DOHH2 (cell line): Measurements from ENCODE around the gene RCN2.

ENCODE experiments used
- H3F3A ChIP-seq: fragments of 200-600 bp; sonication (generic), shearing (Covaris generic); 2 replicates; pipeline ENCODE4 v1.6.0; 2016; ENCODE audit warnings: antibody characterized with exemption, mild to moderate bottlenecking; ENCODE audit not compliant: control insufficient read depth, insufficient read depth
- H3K27ac ChIP-seq: fragments of 200-600 bp; sonication (generic); 2 replicates; pipeline ENCODE4 v1.5.1; 2014; ENCODE audit warnings: low read depth, mild to moderate bottlenecking, low read length, moderate library complexity
- H3K27me3 ChIP-seq: fragments of 200-600 bp; sonication (generic); 2 replicates; pipeline ENCODE4 v1.6.1; 2014; ENCODE audit warnings: mild to moderate bottlenecking, low read length, mixed read lengths; ENCODE audit not compliant: control insufficient read depth
- H3K36me3 ChIP-seq: fragments of 200-600 bp; sonication (generic); 2 replicates; pipeline ENCODE4 v1.6.1; 2014; ENCODE audit warnings: mild to moderate bottlenecking, low read length, moderate library complexity, mixed read lengths; ENCODE audit not compliant: control insufficient read depth
- H3K4me1 ChIP-seq: fragments of 200-600 bp; sonication (generic); 2 replicates; pipeline ENCODE4 v1.6.1; 2014; ENCODE audit warnings: mild to moderate bottlenecking, low read length, mixed read lengths; ENCODE audit not compliant: control insufficient read depth
- H3K4me2 ChIP-seq: fragments of 200-600 bp; sonication (generic); 2 replicates; pipeline ENCODE4 v1.6.0; 2014; ENCODE audit warnings: mild to moderate bottlenecking, low read length, moderate library complexity
- H3K4me3 ChIP-seq: fragments of 200-600 bp; sonication (generic); 2 replicates; pipeline ENCODE4 v1.5.1; 2014; ENCODE audit warnings: mild to moderate bottlenecking, low read length, mixed read lengths
- H3K79me2 ChIP-seq: fragments of 200-600 bp; sonication (generic); 2 replicates; pipeline ENCODE4 v1.6.1; 2014; ENCODE audit warnings: mild to moderate bottlenecking, low read length, mixed read lengths; ENCODE audit not compliant: control insufficient read depth
- H3K9me2 ChIP-seq: fragments of 200-600 bp; sonication (generic); replicated peaks from 2 replicates; pipeline ENCODE4 v1.6.1; 2014; ENCODE audit warnings: mild to moderate bottlenecking, low read length, mixed read lengths; ENCODE audit not compliant: control insufficient read depth
- H3K9me3 ChIP-seq: fragments of 200-600 bp; sonication (generic); 2 replicates; pipeline ENCODE4 v1.6.1; 2014; ENCODE audit warnings: antibody characterized with exemption, low read length, mixed read lengths; ENCODE audit not compliant: control insufficient read depth, insufficient read depth
- H4K20me1 ChIP-seq: fragments of 200-600 bp; sonication (generic); 2 replicates; pipeline ENCODE4 v1.6.0; 2014; ENCODE audit warnings: low read depth, mild to moderate bottlenecking, antibody characterized with exemption, low read length, moderate library complexity; ENCODE audit not compliant: control insufficient read depth, insufficient read depth
- EZH2phosphoT487 ChIP-seq: fragments of 200-600 bp; sonication (generic); IDR thresholded peaks from 2 replicates; pipeline ENCODE4 v1.6.1; 2017; ENCODE audit warnings: borderline replicate concordance, mild to moderate bottlenecking, antibody characterized with exemption, low read length, moderate library complexity, mixed read lengths
- TF ChIP-seq, protein P1 (sequence below): fragments of 200-600 bp; sonication (generic); IDR thresholded peaks from one replicate; pipeline ENCODE4 v1.5.1; 2014; ENCODE audit warnings: antibody characterized with exemption, mild to moderate bottlenecking, low read depth, low read length; ENCODE audit not compliant: poor library complexity, severe bottlenecking

RCN2 gene

DNA sequence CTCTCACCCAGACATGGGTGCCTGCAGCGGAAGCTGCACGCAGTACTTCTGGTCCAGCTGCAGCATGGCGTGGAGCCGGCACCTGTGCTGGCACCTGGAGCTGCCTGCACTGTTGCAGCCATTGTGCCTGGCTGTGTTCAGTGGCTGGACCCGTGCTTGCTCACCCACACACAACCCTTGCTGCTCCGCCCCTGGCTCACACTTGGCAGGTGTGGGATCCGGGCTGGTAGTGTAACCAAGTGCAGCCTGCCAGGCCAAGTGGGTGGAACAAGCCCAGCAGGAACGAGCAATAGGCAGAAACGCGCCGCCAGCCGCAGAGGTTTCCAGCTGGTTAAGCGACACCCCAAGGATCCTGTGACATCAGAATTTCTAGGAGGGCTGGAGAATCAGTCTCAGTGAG, 15.2 kb upstream of the RCN2 start:
- TF ChIP-seq EZH2phosphoT487, result no peak
- TF ChIP-seq, protein P1, sequence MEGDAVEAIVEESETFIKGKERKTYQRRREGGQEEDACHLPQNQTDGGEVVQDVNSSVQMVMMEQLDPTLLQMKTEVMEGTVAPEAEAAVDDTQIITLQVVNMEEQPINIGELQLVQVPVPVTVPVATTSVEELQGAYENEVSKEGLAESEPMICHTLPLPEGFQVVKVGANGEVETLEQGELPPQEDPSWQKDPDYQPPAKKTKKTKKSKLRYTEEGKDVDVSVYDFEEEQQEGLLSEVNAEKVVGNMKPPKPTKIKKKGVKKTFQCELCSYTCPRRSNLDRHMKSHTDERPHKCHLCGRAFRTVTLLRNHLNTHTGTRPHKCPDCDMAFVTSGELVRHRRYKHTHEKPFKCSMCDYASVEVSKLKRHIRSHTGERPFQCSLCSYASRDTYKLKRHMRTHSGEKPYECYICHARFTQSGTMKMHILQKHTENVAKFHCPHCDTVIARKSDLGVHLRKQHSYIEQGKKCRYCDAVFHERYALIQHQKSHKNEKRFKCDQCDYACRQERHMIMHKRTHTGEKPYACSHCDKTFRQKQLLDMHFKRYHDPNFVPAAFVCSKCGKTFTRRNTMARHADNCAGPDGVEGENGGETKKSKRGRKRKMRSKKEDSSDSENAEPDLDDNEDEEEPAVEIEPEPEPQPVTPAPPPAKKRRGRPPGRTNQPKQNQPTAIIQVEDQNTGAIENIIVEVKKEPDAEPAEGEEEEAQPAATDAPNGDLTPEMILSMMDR, result no peak
- no peak overlapping the region for H3K4me3 ChIP-seq
- H3K36me3 ChIP-seq, result no peaks in the 10 kb centered on the region
- H3K27ac ChIP-seq, result no peak overlapping the region
- H3K4me2 ChIP-seq, result no peak overlapping the region
- H3K27me3 ChIP-seq, result peaks cover 51% of the 10 kb centered on the region
- no peaks in the 10 kb centered on the region for H3F3A ChIP-seq
- no peaks in the 10 kb centered on the region for H3K4me1 ChIP-seq
- H4K20me1 ChIP-seq, result no peaks in the 10 kb centered on the region
- H3K9me2 ChIP-seq, result no peaks in the 10 kb centered on the region
- H3K79me2 ChIP-seq, result no peaks in the 10 kb centered on the region
- no peaks in the 10 kb centered on the region for H3K9me3 ChIP-seq

- H3K27ac ChIP-seq, result no peak overlapping the region
- TF ChIP-seq, protein P1, result no peak
- TF ChIP-seq EZH2phosphoT487, result no peak
These were observed 3.3 kb upstream of the RCN2 start for GRCh38 chr15:76928201-76928600.

GRCh38 chr15:76929011-76929760, 2.4 kb upstream of the RCN2 start:
- Histone ChIP-seq H4K20me1 (peaks cover 3% of the 10 kb centered on the region; the same call in 1 of the 2 replicates), H3K9me3 (no peaks in the 10 kb centered on the region), H3K27ac (no peak overlapping the region), H3K4me2 (no peak overlapping the region), H3K4me1 (peaks cover 16% of the 10 kb centered on the region), H3K9me2 (no peaks in the 10 kb centered on the region), H3F3A (no peaks in the 10 kb centered on the region), H3K27me3 (peaks cover 28% of the 10 kb centered on the region), H3K36me3 (peaks cover 3% of the 10 kb centered on the region; the same call in 1 of the 2 replicates), H3K4me3 (no peak overlapping the region), H3K79me2 (0 out of 2 replicates have a peak, but pooled peaks cover 5% of the 10 kb centered on the region)
- TF ChIP-seq, protein P1, result no peak
- TF ChIP-seq EZH2phosphoT487, result no peak

More at GRCh38 chr15:76928201-76928600, 3.3 kb upstream of the RCN2 start:
- no peaks in the 10 kb centered on the region for H3K9me2 ChIP-seq
- no peak overlapping the region for H3K4me3 ChIP-seq
- H3K4me1 ChIP-seq, result peaks cover 16% of the 10 kb centered on the region
- H3K4me2 ChIP-seq, result no peak overlapping the region
- no peaks in the 10 kb centered on the region for H4K20me1 ChIP-seq
- no peaks in the 10 kb centered on the region for H3F3A ChIP-seq
- 0 out of 2 replicates have a peak, but pooled peaks cover 5% of the 10 kb centered on the region for H3K79me2 ChIP-seq
- no peaks in the 10 kb centered on the region for H3K9me3 ChIP-seq
- H3K36me3 ChIP-seq, result 0 out of 2 replicates have a peak, but pooled peaks cover 2% of the 10 kb centered on the region
- peaks cover 28% of the 10 kb centered on the region for H3K27me3 ChIP-seq
